Right atrium auricular region (tissue), 2 donors: ENCODE results near the gene CCDC9. TPM values are rescaled to one million over a fixed set of nuclear protein-coding genes. Genes with fewer than 3 reads are reported as not detected.

ENCODE experiments used
- DNase-seq: peaks from one replicate; pipeline ENCODE4 v3.0.0-alpha.2; 2019; ENCODE audit warnings: low spot score
- H3K27ac ChIP-seq, 2 donors: fragments of 200-600 bp; sonication (generic); 1 replicate in 1 of 2; 2 replicates in 1 of 2; pipeline ENCODE4 v1.5.1; 2016 to 2019
- H3K27me3 ChIP-seq, 2 donors: fragments of 200-600 bp; sonication (generic); one replicate each; pipeline versions ENCODE4 v1.5.1 to v1.6.0; 2017 to 2019
- H3K36me3 ChIP-seq: fragments of 200-600 bp; sonication (generic); one replicate; pipeline ENCODE4 v1.5.1; 2016
- H3K4me1 ChIP-seq, 2 donors: fragments of 200-600 bp; sonication (generic); one replicate each; pipeline versions ENCODE4 v1.5.1 to v1.6.0; 2017 to 2019
- H3K4me3 ChIP-seq, 2 donors: fragments of 200-600 bp; sonication (generic); 1 replicate in 1 of 2; 2 replicates in 1 of 2; pipeline ENCODE4 v1.5.1; 2017 to 2019; ENCODE audit warnings: mild to moderate bottlenecking in 1 of 2, moderate library complexity in 1 of 2
- H3K9me3 ChIP-seq, 2 donors: fragments of 200-600 bp; sonication (generic); one replicate each; pipeline ENCODE4 v1.5.1; 2019
- total RNA-seq, 2 donors: library from RNA; depleted of rRNA; stranded (reverse); fragments of >200 nt; gene quantifications; one replicate each; pipeline ENCODE4 v1.1.0, GENCODE V29; 2016
- TF ChIP-seq, protein P1 (sequence below), 2 donors: fragments of 200-600 bp; sonication (generic); IDR thresholded peaks; one replicate each; pipeline ENCODE4 v1.5.1; 2019; ENCODE audit warnings: antibody characterized with exemption in 2 of 2

The CCDC9 gene
- total RNA-seq, 2 donors from 2014 or later, result 9.2 to 11.9 TPM

DNA sequence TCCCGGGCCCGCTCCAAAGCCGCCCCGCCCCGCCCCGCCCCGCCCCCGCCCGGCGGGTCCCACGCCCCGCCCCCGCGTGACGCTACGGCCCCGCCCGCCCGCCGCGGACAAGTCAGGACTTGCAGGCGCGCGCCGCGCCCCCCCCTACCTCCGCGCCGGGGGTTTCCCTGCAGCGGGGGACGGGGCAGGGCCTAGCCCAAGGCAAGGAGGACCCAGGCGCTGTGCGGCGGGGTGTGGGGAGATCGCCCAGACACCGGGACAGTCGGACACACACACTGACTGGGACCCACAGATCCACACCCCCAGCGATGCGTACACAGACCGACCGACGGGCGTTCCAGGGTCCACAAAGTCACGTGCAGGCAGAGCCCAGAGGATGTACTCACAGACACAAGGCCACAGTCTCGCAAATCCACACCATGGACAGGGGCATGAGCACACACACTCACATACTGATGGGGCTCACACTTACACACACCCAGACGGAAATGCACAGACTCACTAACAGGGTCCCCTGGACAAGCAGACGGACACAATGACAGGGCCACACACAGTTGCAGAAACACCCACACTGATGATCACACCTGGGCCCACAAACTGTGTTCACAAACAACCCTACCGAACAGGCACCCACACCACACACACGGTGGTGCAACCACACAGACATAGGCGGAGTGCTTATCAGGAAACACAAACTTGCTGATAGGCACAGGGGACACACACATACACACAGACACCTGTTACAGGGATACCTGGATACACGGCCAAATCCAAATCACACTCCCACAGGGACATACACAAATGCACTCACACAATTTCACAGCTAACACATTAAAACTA, 24.9 kb upstream of the CCDC9 start:
- H3K4me3 ChIP-seq, result peak overlapping the region; percentile 43 to 84
- peaks cover 0 to 47% of the 10 kb centered on the region in 2 donors for H3K4me1 ChIP-seq
- TF ChIP-seq, protein P1, sequence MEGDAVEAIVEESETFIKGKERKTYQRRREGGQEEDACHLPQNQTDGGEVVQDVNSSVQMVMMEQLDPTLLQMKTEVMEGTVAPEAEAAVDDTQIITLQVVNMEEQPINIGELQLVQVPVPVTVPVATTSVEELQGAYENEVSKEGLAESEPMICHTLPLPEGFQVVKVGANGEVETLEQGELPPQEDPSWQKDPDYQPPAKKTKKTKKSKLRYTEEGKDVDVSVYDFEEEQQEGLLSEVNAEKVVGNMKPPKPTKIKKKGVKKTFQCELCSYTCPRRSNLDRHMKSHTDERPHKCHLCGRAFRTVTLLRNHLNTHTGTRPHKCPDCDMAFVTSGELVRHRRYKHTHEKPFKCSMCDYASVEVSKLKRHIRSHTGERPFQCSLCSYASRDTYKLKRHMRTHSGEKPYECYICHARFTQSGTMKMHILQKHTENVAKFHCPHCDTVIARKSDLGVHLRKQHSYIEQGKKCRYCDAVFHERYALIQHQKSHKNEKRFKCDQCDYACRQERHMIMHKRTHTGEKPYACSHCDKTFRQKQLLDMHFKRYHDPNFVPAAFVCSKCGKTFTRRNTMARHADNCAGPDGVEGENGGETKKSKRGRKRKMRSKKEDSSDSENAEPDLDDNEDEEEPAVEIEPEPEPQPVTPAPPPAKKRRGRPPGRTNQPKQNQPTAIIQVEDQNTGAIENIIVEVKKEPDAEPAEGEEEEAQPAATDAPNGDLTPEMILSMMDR (IDR thresholded peaks at IDR 0.05), result no peak
- no peaks in the 10 kb centered on the region for H3K9me3 ChIP-seq
- H3K36me3 ChIP-seq, result no peaks in the 10 kb centered on the region
- DNase-seq, result no peak
- H3K27ac ChIP-seq, result peak overlapping the region; percentile 66 to 77
- no peaks in the 10 kb centered on the region for H3K27me3 ChIP-seq

DNA sequence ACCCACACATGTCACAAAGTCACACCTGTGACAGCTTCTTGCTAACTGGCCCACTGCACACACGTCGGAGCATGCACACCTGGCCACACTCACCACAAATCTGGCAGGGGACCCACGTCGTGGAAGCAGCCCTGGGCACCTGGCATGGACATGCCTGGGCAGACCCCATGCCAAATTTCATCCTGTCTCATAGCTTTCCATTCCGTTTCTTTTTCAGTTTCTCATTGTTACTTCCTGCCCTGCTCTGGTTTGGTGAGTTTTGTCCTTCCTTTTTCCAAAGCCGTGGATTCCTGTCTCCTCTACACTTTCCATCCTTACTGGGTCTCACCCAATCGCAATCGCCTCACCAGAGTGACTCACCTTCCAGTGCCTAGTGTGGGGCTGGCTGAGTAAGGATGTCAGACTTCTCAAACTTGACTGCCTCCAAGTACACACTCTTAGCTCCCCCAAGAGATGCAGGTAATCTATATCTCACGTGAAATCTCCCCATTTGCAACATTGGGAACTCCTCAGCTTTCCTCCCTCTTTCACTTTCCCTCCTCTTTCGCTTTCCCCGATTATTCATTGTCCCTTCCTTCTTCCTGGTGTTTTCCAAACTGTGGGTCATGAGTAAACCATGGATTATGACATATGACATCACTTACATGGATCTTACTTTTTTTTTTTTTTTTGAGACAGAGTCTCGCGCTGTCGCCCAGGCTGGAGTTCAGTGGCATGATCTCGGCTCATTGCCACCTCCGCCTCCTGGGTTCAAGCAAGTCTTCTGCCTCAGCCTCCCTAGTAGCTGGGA, 23.7 kb upstream of the CCDC9 start:
- no peaks in the 10 kb centered on the region for H3K27me3 ChIP-seq
- TF ChIP-seq, protein P1 (IDR thresholded peaks at IDR 0.05), result no peak
- H3K4me3 ChIP-seq, result peak overlapping the region in 1 of 2 donors; percentile 84
- H3K36me3 ChIP-seq, result no peaks in the 10 kb centered on the region
- DNase-seq, result no peak
- peak overlapping the region; percentile 66 to 77 for H3K27ac ChIP-seq
- H3K9me3 ChIP-seq, result no peaks in the 10 kb centered on the region
- peaks cover 0 to 35% of the 10 kb centered on the region in 2 donors for H3K4me1 ChIP-seq

DNA sequence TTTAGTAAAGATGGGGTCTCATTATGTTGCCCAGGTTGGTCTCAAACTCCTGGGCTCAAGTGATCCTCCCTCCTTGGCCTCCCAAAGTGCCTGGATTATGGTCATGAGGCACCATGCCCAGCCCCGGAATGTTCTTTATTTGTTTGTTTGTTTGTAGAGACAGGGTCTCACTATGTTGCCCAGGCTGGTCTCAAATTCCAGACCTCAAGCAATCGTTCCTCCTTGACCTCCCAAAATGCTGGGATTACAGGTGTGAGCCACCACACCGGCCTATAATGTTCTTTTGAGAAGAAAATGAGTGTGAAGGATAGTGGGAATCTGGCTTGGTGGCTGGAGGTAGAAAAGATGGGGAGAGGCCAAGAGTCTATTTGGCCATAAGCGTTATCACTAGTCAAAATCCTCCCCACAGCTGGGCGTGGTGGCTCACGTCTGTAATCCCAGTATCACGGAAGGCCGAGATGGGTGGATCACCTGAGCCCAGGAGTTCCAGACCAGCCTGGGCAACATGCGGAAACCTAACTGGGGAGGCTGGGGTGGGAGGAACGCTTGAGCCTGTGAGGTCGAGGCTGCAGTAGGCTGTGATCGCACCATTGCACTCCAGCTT, 20.2 kb upstream of the CCDC9 start:
- TF ChIP-seq, protein P1 (IDR thresholded peaks at IDR 0.05), result no peak
- Histone ChIP-seq H3K27ac (no peak overlapping the region), H3K36me3 (no peaks in the 10 kb centered on the region), H3K4me3 (no peak overlapping the region), H3K27me3 (no peaks in the 10 kb centered on the region), H3K9me3 (no peaks in the 10 kb centered on the region), H3K4me1 (peaks cover 0 to 30% of the 10 kb centered on the region in 2 donors)
- DNase-seq, result no peak

DNA sequence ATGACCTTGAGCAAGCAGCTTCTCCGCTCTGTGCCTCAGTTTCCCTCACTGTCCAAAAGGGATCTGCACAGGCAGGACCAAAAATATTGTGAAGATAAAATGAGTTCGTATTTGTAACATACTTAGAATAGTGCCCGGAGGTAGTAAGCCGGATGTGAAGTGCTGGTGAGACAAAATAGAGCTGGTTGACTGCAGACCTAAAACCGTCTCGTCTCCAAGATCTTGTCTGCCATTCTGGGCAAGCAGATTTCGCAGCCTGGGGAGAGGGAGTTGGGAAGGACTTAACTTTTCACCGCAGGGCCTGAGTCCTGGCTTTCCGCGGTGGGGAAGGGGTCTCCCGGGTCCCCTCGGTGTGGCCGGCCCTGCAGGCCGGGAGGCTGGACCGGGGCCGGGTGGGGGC, 17.2 kb upstream of the CCDC9 start:
- Histone ChIP-seq H3K4me1 (peaks cover 0 to 40% of the 10 kb centered on the region in 2 donors), H3K9me3 (no peaks in the 10 kb centered on the region), H3K4me3 (peak overlapping the region in 1 of 2 donors; percentile 47), H3K36me3 (no peaks in the 10 kb centered on the region), H3K27me3 (no peaks in the 10 kb centered on the region), H3K27ac (no peak overlapping the region)
- TF ChIP-seq, protein P1 (IDR thresholded peaks at IDR 0.05), result no peak
- DNase-seq, result no peak

DNA sequence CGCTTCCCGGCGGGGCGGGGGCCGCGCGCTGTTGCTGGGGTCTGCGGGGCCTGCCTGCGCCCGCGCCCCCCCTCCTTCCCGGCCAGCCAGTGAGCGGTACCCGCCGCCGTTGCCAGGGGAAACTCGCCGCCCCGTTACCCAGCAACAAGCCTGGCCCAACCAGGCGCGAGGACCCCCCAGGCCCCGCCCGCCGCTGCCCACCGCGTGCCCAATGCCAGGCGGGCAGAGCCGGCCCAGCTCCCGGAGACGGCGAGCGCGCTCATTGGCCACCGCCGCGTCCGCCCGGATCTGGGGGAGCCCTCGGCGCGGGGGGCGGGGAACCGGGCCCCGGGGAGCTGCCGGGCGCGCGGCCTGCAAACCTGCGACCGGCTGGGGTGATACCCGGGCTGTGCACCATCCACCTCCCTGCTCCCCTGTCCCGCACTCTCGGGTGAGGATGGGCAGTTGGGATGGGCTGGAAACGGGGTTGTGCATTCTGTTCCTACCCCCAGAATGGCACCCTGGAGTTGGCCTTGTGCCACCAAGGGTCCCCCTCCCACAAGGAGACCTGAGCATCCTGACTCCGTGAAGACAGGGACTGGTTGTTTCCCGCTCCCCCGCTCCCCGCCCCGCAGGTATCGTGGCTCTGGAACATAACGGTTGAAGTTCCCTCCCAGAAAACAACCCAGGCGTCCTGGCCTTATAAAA, 16.6 kb upstream of the CCDC9 start:
- H3K27me3 ChIP-seq, result no peaks in the 10 kb centered on the region
- H3K36me3 ChIP-seq, result no peaks in the 10 kb centered on the region
- no peak for DNase-seq
- peaks cover 0 to 45% of the 10 kb centered on the region in 2 donors for H3K4me1 ChIP-seq
- TF ChIP-seq, protein P1 (IDR thresholded peaks at IDR 0.05), result no peak
- peak overlapping the region in 1 of 2 donors; percentile 47 for H3K4me3 ChIP-seq
- no peaks in the 10 kb centered on the region for H3K9me3 ChIP-seq
- no peak overlapping the region for H3K27ac ChIP-seq
